COLO668 (cell line): Measurements from ENCODE around the gene NXF1.
"Not testable (repeated sequence)": the region's sequence is repeated elsewhere in the genome, so short reads cannot be mapped to it uniquely, and the experiment has no call there.

Experiments
- DNase-seq: peaks from one replicate; lab custom pipeline; 2025; ENCODE audit not compliant: unreplicated experiment; lab: John Stamatoyannopoulos, UW

The NXF1 gene

DNA sequence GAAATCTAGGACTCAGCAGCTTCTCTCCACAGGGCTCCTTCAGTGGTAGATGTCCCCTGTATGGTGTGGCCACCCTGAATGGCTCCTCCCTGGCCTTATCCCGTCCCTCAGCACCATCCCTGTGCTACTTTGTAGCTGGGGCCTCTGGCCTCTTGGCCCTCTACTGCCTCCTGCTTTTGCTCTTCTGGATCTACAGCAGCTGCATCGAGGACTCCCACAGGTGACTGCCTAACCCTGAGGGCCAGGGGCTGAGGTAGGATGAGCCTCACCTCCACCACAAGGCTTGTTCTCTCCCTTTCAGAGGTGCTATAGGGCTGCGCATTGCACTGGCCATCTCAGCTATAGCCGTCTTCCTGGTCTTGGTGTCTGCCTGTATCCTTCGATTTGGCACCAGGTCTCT lies 16.2 kb downstream of the NXF1 start:
- DNase-seq = no peak

DNA sequence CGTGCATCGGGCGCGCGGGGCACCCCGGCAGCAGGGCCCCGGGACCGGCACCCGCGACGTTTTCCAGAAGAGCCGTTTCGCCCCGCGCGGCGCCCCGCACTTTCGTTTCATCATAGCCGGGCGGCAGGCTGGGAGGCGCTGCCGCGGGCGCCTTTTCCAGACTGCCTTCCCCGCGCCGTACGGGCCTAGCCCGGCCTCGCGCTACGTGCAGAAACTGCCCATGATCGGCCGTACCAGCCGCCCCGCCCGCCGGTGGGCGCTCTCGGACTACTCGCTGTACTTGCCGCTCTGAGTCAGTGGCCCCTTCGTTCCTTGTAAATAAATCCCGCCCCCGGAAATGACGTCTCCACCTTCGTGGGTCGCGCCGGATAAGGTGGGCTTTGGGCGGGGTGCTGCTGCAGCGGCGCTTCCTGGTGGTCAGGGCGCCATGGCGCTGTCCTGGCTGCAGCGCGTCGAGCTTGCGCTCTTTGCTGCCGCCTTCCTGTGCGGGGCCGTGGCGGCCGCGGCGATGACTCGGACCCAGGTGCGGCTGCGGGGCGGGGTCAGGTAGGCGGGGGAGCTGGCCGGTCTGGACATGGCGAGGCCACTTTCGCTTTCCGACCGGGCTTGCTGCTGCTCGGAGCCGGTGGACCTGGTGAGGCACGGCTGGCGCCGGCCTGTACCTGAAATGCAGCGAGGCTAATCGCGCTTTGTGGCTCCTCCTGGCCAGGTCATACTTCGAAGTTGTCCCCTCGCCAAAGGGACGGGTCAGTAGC lies 18.1 kb downstream of the NXF1 start, which contains the start of gene TMEM179B:
Gene TMEM179B (plus strand): TSS at position 398 of the 755 bp plus-strand sequence. CDS start 30 bp downstream, at position 428.
- peak; percentile 98 for DNase-seq

DNA sequence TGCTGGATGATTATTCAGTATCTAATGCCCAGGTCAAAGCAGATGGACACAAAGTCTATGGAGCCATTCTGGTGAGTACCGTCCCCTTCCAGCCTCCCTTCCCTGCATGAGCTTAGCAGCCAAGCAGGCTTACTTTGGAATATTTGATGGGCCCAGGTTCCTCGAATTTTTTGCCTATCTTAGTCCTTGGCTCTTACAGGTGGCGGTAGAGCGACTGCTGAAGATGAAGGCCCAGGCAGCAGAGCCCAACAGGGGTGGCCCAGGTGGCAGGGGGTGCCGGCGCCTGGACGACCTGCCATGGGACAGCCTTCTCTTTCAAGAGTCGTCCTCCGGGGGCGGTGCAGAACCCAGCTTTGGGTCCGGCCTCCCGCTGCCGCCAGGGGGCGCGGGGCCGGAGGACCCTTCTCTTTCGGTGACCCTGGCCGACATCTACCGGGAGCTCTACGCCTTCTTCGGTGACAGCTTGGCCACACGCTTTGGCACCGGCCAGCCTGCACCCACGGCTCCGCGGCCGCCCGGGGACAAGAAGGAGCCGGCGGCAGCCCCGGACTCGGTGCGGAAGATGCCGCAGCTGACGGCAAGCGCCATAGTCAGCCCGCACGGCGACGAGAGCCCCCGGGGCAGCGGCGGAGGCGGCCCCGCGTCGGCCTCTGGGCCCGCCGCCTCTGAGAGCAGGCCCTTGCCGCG lies 18.8 kb downstream of the NXF1 start:
- peak; percentile 90 for DNase-seq

DNA sequence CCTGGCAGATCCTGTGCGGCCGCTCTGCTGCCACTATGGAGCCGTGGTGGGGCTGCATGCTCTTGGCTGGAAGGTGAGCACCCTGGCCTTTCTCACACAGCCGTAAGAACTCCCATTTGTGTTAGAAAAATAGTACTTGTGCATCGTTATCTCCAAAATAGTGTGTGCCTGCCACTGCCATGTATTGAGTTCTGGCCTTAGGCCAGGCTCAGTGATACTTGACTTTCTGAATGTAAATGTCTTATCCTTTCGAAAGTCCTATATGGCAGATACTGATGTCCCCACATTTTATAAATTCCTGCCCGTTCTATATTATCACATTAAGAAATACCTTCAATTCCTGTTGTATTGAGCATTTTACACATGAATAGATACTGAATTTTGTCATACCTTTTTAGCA lies 22.5 kb downstream of the NXF1 start:
- no peak for DNase-seq

DNA sequence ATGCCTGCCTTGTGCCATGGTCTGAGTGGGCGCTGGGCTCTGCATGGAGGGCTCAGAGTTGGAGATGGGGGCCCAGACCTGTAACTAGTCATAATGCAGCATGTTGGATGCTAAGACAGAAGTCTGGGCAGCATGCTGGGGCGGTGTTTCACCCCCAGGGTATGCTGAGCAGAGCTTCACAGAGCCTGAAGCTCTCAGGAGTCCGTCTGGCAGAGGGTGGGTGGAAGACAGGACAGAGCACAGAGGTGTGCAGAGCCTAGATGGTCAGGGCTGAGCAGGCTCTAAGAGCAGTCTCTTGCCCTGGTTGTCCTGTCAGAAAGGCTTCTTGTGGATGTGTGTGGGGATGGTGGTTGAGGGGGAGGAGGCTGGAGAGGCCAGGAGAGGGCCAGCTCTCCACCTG lies 26.8 kb downstream of the NXF1 start:
- no peak for DNase-seq

DNA sequence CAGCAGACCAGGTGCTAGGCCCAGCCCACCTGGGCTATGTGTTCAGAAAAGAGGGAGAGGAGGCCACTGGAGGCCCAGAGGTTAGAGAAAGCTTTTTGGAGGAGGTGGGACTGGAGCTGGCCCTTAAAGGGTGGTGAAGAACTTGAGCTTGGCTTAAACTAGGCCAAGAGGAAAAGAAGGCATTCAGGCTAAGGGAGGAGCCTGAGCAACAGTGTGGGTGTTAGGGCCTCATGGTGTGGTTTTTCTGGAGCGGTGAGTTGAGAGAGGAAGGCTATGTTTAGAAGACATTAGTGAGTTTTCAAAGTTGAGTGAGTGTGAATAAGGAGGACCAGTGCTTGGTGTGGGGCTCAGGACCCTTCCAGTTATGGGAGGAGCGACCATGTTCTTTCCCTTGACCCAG lies 27.9 kb downstream of the NXF1 start:
- DNase-seq = no peak

DNA sequence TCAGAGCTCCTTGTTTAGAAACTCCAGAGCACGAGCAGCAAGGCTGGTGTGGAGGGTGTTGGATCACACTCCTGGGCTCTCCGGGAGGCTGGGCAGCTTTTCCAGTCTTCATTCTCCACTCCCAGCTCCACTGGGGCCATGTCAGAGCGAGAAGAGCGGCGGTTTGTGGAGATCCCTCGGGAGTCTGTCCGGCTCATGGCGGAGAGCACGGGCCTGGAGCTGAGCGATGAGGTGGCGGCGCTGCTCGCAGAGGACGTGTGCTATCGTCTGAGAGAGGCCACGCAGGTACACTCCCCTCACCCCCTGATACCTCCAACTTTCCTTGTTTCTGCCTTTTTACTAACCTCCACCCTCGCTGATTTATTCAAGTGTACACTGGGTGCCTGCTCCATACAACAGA lies 29.6 kb downstream of the NXF1 start:
- DNase-seq = no peak

DNA sequence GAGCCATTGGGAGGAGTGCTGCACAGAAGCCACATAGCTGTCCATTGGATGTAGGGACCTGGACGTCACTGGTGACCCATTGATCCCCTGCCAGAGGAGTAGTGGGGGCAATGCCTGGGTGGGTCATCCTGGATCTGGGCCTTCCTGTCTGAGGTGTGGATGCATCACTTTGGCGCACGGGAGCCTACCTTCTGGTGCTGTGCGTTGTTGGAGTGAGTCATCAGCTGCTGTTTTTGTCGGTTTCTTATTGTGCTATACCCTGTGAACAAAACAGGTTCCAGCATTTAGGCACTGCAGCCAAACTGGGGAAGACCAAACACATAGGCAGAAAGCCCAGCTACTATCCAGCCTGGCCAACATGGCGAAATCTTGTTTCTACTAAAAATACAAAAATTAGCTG lies 30.8 kb downstream of the NXF1 start:
- no peak for DNase-seq

DNA sequence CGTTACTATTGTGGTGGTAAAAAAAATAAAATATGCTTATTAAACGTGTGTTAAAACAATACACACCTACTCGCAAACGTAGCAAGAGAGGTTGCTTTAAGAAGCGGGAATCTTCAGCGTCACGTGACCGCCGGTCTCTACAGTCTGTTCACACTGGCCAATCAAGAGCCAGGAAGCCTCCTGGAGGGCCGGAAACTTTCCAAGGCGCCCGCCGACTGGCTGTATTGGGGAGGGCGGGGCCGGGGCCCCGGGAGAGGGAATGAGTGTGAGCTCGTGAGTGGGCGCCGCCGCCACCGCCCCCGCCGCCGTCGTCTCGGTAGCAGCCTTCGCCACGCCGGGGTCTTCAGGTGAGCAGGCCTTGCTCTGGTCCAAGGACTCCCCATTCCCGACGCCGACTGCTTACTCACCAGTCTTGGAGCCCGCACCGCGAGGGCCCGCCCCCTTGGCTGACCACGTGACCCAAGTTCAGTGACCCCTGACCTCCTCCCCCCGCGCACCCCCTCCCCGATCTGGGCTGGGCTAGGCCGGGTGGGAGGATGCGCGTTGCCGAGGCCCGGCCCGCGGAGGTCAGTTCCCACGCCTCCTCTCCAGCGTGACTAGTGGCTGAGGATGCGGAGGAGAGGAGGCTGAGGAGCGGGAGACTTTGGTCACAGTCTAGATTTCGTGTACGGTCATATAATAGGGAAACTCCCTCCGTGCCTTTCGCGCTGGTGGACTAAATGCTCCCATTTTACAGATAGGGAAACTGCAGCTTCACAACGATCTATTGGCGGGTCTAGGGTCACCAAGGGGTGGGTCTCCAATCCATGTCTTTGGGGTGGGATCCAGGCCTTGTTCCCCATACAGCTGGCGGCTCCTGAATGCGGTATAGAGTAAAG lies 33.9 kb downstream of the NXF1 start, which contains the start of gene TAF6L:
Gene TAF6L (plus strand): TSS at position 253 of the 878 bp plus-strand sequence. CDS start 4,388 bp downstream, outside the sequence.
- peak; percentile 96 for DNase-seq

DNA sequence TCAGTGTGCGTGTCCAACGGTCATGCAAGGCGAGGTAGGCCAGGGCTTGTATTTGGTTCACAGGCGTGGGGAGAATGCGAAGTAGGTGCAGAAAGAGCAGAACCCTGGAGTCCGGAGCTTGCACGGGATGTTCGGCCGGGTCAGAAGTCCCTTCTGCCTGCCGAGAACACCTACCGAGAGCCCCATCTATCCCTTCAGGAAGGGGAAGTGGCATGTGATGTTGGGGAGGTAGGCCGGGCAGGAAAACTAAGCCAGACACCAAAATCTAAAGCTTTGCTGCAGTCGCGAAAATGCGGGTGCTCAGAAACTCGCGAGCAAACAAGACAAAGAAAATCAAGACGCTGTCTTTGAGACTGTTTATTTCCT lies 34.5 kb downstream of the NXF1 start:
- DNase-seq = peak; percentile 45

DNA sequence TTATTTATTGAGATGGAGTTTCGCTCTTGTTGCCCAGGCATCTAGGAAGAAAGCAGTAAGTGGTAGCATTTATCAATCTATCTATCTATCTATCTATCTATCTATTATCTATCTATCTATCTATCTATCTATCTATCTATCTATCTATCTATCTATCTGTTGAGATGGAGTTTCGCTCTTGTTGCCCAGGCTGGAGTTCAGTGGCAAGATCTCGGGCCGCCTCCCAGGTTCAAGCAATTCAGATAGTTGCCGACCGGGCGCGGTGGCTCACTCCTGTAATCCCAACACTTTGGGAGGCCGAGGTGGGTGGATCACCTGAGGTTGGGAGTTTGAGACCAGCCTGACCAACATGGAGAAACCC lies 44.4 kb downstream of the NXF1 start:
- not testable (repeated sequence) for DNase-seq

DNA sequence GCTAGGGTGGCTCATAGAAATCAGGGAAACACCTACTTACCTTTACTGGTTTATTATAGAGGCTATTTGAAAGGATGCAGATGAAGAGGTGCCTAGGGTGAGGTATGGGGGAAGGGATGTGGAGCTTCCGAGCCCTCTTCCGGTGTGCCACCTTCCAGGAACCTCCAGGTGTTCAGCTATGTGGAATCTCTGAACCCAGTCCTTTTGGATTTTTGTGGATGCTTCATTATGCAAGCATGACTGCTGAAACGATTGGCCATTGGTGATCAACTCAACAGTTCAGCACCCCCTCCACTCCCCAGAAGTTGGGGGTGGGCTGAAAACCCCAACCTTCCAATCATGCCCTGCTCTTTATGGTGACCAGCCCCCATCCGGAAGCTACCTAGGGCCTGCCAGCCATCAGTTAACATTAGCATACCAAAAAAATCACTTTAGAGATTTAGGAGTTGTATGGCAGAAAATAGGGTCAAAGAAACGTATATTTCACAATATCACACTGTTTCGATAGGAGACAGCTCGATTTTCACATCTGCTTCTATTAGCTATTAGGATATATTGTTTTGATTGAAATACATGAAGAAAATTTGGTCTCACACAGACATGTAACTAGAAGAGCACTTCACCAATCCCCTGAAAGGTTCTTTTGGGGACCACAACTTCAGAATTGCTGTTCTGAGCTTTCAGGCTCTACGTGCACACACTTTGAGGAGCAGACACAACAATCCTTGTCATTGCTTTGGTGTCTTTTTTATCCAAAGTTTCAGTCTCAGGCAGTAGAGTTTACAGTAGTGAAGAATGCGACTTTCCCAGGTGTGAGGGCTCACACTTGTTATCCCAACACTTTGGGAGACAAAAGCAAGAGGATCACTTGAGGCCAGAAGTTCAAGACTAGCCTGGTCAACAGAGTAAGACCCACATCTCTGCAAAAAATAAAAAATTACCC lies 47.1 kb downstream of the NXF1 start:
- DNase-seq = no peak

DNA sequence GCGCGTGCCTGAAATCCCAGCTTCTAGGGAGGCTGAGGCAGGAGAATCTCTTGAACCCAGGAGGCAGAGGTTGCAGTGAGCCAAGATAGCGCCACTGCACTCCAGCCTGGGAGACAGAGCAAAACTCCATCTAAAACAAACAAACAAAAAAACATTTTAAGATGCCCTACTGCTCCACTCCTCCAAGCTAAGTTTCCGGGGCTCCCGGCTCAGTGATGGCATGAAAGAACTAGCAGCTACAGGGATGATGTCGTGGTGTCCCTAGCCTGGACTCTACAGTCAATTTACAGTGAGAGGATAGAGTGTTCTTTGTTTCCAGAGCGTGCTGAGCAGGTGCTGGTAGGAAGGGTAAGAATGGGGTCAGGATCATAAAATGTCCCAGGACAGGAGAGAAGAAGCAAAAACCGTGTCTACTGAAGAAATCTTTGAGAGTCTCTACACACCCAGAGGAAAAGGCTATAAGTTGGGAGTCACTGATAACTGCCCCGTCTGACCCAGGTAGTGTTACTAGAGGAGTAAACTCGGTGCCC lies 50.1 kb downstream of the NXF1 start:
- DNase-seq = no peak

DNA sequence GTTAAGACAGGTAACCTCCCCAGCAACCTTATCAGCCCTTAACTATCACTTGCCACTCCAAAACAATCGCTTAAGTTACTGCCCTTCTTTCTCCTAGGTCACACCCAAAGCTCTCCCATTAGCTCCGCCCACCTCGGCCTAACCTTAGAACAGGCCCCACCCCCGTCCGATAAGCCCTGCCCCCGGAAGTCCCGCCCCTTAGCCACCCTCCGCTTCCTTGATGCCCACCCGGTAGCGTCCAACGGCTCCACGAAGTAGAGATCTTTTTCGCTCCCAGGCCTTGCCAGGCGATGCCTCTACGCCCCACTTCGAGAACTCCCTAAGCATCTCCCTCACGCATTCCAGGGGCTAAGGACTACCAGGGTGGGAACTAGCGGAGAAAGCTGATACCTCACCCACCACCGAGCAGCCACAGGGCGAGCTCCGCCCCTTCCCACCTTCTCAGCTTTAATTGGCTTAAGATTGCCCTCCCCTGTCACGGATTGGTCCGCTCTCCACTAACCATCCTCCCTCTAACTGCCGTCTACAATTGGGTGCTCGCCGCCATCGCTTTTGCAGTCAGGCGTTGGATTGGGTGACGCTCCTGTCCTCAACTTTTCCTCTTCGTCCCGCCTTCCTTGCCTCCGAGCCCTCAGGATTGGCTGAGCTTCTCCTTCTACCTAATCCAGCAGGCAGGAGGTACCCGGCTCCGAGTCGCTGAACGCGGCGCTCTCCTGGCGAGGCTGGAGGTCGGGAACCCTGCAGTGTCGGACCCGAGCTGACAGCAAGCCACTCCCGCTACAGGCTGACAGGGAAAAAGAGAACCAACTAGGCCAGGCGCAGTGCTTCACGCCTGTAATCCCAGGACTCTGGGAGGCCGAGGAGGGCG lies 51.3 kb downstream of the NXF1 start, which contains the start of gene ZBTB3:
Gene ZBTB3 (minus strand): TSS at position 425 of the 868 bp plus-strand sequence. CDS start 496 bp downstream, outside the sequence.
- peak; percentile 96 for DNase-seq

DNA sequence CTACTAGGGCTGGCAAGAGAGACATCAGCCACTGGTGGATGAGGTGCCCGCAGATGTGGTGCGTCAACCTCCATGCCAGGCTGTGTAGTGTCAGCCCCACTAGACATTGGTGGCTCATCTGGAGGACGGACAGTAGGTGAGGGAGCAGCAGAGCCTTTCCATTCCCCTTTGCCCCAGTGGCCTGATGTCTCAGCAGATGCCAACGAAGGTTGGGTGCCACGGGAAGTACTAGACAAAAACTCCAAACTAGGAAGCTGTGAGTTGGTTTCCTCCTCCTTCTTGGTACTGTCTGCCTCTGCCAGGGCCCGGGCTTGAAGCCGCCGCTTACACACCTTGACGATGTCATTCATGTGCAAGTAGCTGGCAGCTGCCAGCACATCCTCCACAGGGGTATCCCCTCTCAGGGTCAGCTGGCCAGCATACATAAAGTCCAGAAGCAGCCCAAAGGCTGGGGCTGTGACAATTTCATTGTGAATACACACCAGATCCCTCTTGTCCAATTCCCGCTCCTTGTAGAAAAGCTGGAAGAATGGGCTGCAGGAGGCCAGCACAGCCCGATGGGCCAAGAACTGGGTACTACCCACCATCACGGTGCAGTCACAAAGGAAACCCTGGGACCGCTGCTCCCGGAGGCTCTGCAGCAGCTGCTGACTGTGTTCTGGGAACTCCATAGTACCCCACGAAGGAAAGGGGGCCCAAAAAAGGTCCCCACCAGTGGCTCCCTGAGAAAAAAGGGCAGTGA lies 52.1 kb downstream of the NXF1 start:
- DNase-seq = no peak

DNA sequence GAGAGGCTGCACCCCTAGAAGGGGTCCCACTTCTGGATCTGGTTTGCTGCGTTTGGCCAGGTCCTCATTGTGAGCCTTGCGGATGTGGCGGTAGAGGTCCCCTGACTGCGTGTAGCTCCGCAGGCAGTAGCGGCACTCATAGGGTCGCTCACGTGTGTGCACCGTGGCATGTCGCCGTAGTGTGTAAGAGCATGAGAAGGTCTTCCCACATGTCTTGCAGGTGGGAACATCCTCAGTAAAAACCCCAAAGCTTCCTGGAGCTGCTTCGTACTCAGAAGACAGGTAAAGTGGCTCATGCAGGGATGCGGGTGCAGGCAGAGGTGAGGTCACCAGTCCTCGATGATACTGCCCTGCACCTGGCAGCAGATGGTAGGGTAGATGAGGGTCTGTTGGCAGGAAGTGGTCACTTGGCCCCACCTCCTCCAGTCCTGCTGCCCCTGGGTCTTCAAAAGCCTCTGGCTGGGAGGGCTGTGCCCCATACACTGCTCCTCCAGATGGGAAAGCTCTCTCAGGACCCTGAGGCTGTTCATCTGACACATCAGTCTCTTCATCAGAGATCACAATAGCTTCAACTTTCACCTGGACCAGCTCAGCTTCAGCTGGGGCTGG lies 53.0 kb downstream of the NXF1 start:
- DNase-seq = no peak

DNA sequence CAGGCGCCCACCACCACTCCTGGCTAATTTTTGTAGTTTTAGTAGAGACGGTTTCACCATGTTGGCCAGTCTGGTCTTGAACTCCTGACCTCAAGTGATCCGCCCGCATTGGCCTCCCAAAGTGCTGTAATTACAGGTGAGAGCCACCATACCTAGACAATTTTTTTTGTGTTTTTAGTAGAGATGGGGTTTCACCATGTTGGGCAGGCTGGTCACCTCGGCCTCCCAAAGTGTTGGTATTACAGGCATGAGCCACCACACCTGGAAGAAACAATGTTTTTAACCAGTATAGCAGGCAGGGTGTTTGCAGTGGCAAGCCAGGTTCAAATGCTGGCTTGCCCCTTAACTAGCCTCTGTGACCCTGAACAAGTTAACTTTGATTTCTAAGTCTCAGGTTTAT lies 55.3 kb downstream of the NXF1 start:
- not testable (repeated sequence) for DNase-seq
